SK-N-SH treated with all-trans-retinoic acid at 6 μM for 48 hours (cell line): ENCODE measurements around the gene SLC34A3.

Experiments
- ATAC-seq: fragments of 200-7000 bp; cut with Tn5 transposase; 3 replicates; pipeline ENCODE4 v1.9.1; 2020; ENCODE audit warnings: mild to moderate bottlenecking, moderate library complexity
- BACH2 ChIP-seq: fragments of 250-450 bp; sonication (Bioruptor Pico); IDR thresholded peaks from 2 replicates; pipeline ENCODE4 v1.9.0; 2021; ENCODE audit warnings: mild to moderate bottlenecking, borderline replicate concordance
- CSDC2 ChIP-seq: fragments of 250-450 bp; sonication (Bioruptor Pico); IDR thresholded peaks from 2 replicates; pipeline ENCODE4 v1.5.0; 2020; ENCODE audit warnings: mild to moderate bottlenecking, moderate library complexity
- CSRNP3 ChIP-seq: fragments of 250-450 bp; sonication (Bioruptor Pico); IDR thresholded peaks from 2 replicates; pipeline ENCODE4 v1.5.1; 2021; ENCODE audit warnings: mild to moderate bottlenecking, moderate library complexity
- ESRRG ChIP-seq: fragments of 250-450 bp; sonication (Bioruptor Pico); IDR thresholded peaks from 2 replicates; pipeline ENCODE4 v1.6.1; 2021; ENCODE audit warnings: mild to moderate bottlenecking
- GLIS3 ChIP-seq: fragments of 250-450 bp; sonication (Bioruptor Pico); IDR thresholded peaks from 2 replicates; pipeline ENCODE4 v1.5.0; 2020; ENCODE audit warnings: mild to moderate bottlenecking, moderate library complexity
- ISL1 ChIP-seq: fragments of 250-450 bp; sonication (Bioruptor Pico); IDR thresholded peaks from 2 replicates; pipeline ENCODE4 v2.1.2; 2022; ENCODE audit warnings: mild to moderate bottlenecking, moderate library complexity
- PATZ1 ChIP-seq: fragments of 250-450 bp; sonication (Bioruptor Pico); IDR thresholded peaks from 2 replicates; pipeline ENCODE4 v1.8.0; 2020; ENCODE audit warnings: mild to moderate bottlenecking, moderate library complexity, borderline replicate concordance
- POU6F1 ChIP-seq: fragments of 250-450 bp; sonication (Bioruptor Pico); IDR thresholded peaks from 2 replicates; pipeline ENCODE4 v1.8.0; 2021; ENCODE audit warnings: low read depth, mild to moderate bottlenecking, moderate library complexity, borderline replicate concordance
- PPARA ChIP-seq: fragments of 250-450 bp; sonication (Bioruptor Pico); IDR thresholded peaks from 2 replicates; pipeline ENCODE4 v1.5.0; 2020; ENCODE audit warnings: mild to moderate bottlenecking, borderline replicate concordance
- RARB ChIP-seq: fragments of 250-450 bp; sonication (Bioruptor Pico); IDR thresholded peaks from 2 replicates; pipeline ENCODE4 v1.8.0; 2021; ENCODE audit warnings: mild to moderate bottlenecking, moderate library complexity
- SNAI2 ChIP-seq: fragments of 250-450 bp; sonication (Bioruptor Pico); IDR thresholded peaks from 2 replicates; pipeline ENCODE4 v1.5.0; 2020; ENCODE audit warnings: mild to moderate bottlenecking, moderate library complexity
- TCF4 ChIP-seq: fragments of 250-450 bp; sonication (Bioruptor Pico); IDR thresholded peaks from 2 replicates; pipeline ENCODE4 v1.8.0; 2021; ENCODE audit warnings: mild to moderate bottlenecking, moderate library complexity, borderline replicate concordance
- TSHZ2 ChIP-seq: fragments of 250-450 bp; sonication (Bioruptor Pico); IDR thresholded peaks from 2 replicates; pipeline ENCODE4 v1.5.0; 2020; ENCODE audit warnings: mild to moderate bottlenecking, moderate library complexity
- ZC3H10 ChIP-seq: fragments of 250-450 bp; sonication (Bioruptor Pico); IDR thresholded peaks from 2 replicates; pipeline ENCODE4 v1.5.1; 2021; ENCODE audit warnings: mild to moderate bottlenecking, moderate library complexity
- ZFP3 ChIP-seq: fragments of 250-450 bp; sonication (Bioruptor Pico); IDR thresholded peaks from 2 replicates; pipeline ENCODE4 v1.5.0; 2020; ENCODE audit warnings: mild to moderate bottlenecking, moderate library complexity
- ZFP30 ChIP-seq: fragments of 450-650 bp; formaldehyde crosslinking; IDR thresholded peaks from 2 replicates; pipeline ENCODE4 v1.5.0; 2022; ENCODE audit warnings: mild to moderate bottlenecking, moderate library complexity
- ZNF565 ChIP-seq: fragments of 450-650 bp; formaldehyde crosslinking; conservative IDR thresholded peaks from 2 replicates; pipeline ENCODE4 v1.5.0; 2020; ENCODE audit warnings: low read depth, mild to moderate bottlenecking, moderate library complexity
- ZNF70 ChIP-seq: fragments of 450-650 bp; formaldehyde crosslinking; IDR thresholded peaks from 2 replicates; pipeline ENCODE4 v1.5.0; 2020; ENCODE audit warnings: mild to moderate bottlenecking, moderate library complexity

Gene SLC34A3

GRCh38 chr9:137273095-137273490 is 42.4 kb downstream of the SLC34A3 start (continued):
- TF ChIP-seq TSHZ2 (CRISPR knock-in tag) (no peak), ZC3H10 (CRISPR knock-in tag) (no peak), ESRRG (CRISPR knock-in tag) (no peak), CSRNP3 (CRISPR knock-in tag) (no peak), ZNF565 (CRISPR knock-in tag) (no peak)

GRCh38 chr9:137273611-137274320 is 43.1 kb downstream of the SLC34A3 start:
- TF ChIP-seq TSHZ2 (CRISPR knock-in tag) (no peak), BACH2 (no peak), ESRRG (CRISPR knock-in tag) (no peak), ZFP3 (CRISPR knock-in tag) (no peak), PATZ1 (CRISPR knock-in tag) (no peak), ZNF70 (CRISPR knock-in tag) (no peak), GLIS3 (CRISPR knock-in tag) (no peak), ZC3H10 (CRISPR knock-in tag) (no peak), TCF4 (CRISPR knock-in tag) (no peak)
- TF ChIP-seq, all 23 proteins: peak for 0
- no peak for ATAC-seq

GRCh38 chr9:137275203-137275587 is 44.5 kb downstream of the SLC34A3 start:
- no peak for TF ChIP-seq CSDC2 (CRISPR knock-in tag)
- no peak for TF ChIP-seq SNAI2 (CRISPR knock-in tag)
- TF ChIP-seq TSHZ2 (CRISPR knock-in tag): no peak
- no peak for TF ChIP-seq PPARA (CRISPR knock-in tag)
- no peak for TF ChIP-seq ZFP30 (CRISPR knock-in tag)
- TF ChIP-seq POU6F1 (CRISPR knock-in tag): no peak
- TF ChIP-seq GLIS3 (CRISPR knock-in tag): no peak
- no peak for TF ChIP-seq ISL1
- no peak for TF ChIP-seq RARB (CRISPR knock-in tag)
- TF ChIP-seq ZNF70 (CRISPR knock-in tag): no peak
- TF ChIP-seq BACH2: no peak
- TF ChIP-seq ZNF565 (CRISPR knock-in tag): no peak
- no peak for TF ChIP-seq ZFP3 (CRISPR knock-in tag)
- no peak for TF ChIP-seq TCF4 (CRISPR knock-in tag)
- TF ChIP-seq ZC3H10 (CRISPR knock-in tag): no peak
- TF ChIP-seq, all 23 proteins: peak for 0
- no peak for ATAC-seq
